KMS-11 (cell line): ENCODE measurements around the gene CSRP1.

Experiments used
- H2AFZ ChIP-seq: fragments of 200-600 bp; sonication (generic); 2 replicates; pipeline ENCODE4 v1.6.1; 2016; ENCODE audit warnings: antibody characterized with exemption, mixed run types, low read depth
- H3K27ac ChIP-seq: fragments of 200-600 bp; sonication (generic); 2 replicates; pipeline ENCODE4 v1.6.1; 2016; ENCODE audit warnings: mild to moderate bottlenecking, mixed run types
- H3K27me3 ChIP-seq: fragments of 200-600 bp; sonication (generic); 2 replicates; pipeline ENCODE4 v1.6.1; 2017; ENCODE audit warnings: mild to moderate bottlenecking, low read depth, mixed run types, moderate library complexity; ENCODE audit not compliant: insufficient read depth
- H3K36me3 ChIP-seq: fragments of 200-600 bp; sonication (generic); 2 replicates; pipeline ENCODE4 v1.6.1; 2017; ENCODE audit warnings: mild to moderate bottlenecking, mixed run types; ENCODE audit not compliant: insufficient read depth
- H3K4me1 ChIP-seq: fragments of 200-600 bp; sonication (generic); 2 replicates; pipeline ENCODE4 v1.6.1; 2016; ENCODE audit warnings: mild to moderate bottlenecking, low read depth, mixed run types; ENCODE audit not compliant: poor library complexity, severe bottlenecking
- H3K4me2 ChIP-seq: fragments of 200-600 bp; sonication (generic); 2 replicates; pipeline ENCODE4 v1.7.0; 2016; ENCODE audit warnings: mild to moderate bottlenecking, mixed run types
- H3K4me3 ChIP-seq: fragments of 200-600 bp; sonication (generic); IDR thresholded peaks from 2 replicates; pipeline ENCODE4 v1.6.1; 2017; ENCODE audit warnings: low read depth, low read length, mixed read lengths; ENCODE audit not compliant: insufficient read depth
- H3K79me2 ChIP-seq: fragments of 200-600 bp; sonication (generic); 2 replicates; pipeline ENCODE4 v1.6.1; 2016; ENCODE audit warnings: low read depth, mixed run types; ENCODE audit not compliant: insufficient read depth
- H3K9ac ChIP-seq: fragments of 200-600 bp; sonication (generic); 2 replicates; pipeline ENCODE4 v1.6.1; 2016; ENCODE audit warnings: mild to moderate bottlenecking, mixed run types
- H4K20me1 ChIP-seq: fragments of 200-600 bp; sonication (generic); 2 replicates; pipeline ENCODE4 v1.6.1; 2016; ENCODE audit warnings: mild to moderate bottlenecking, mixed run types; ENCODE audit not compliant: insufficient read depth
- CTCF ChIP-seq: fragments of 200-600 bp; sonication (generic); conservative IDR thresholded peaks from 2 replicates; pipeline ENCODE4 v1.6.1; 2017; ENCODE audit warnings: low read depth, mild to moderate bottlenecking, antibody characterized with exemption, low read length, moderate library complexity, mixed read lengths

CSRP1 gene

GRCh38 chr1:201518071-201518470 is 11.1 kb upstream of the CSRP1 start:
- Histone ChIP-seq H3K36me3 (0 out of 2 replicates have a peak, but pooled peaks cover 2% of the 10 kb centered on the region), H3K9ac (no peak overlapping the region), H3K4me1 (peaks cover 4% of the 10 kb centered on the region), H4K20me1 (no peaks in the 10 kb centered on the region), H2AFZ (no peak overlapping the region), H3K4me3 (no peak overlapping the region), H3K4me2 (no peak overlapping the region), H3K27ac (no peak overlapping the region), H3K79me2 (no peaks in the 10 kb centered on the region), H3K27me3 (no peaks in the 10 kb centered on the region)
- no peak for TF ChIP-seq CTCF

GRCh38 chr1:201517631-201518030 is 10.7 kb upstream of the CSRP1 start:
- H3K36me3 ChIP-seq: no peaks in the 10 kb centered on the region
- peaks cover 7% of the 10 kb centered on the region for H3K4me1 ChIP-seq
- TF ChIP-seq CTCF: no peak
- no peak overlapping the region for H2AFZ ChIP-seq
- no peaks in the 10 kb centered on the region for H3K27me3 ChIP-seq
- H3K27ac ChIP-seq: no peak overlapping the region
- no peak overlapping the region for H3K4me3 ChIP-seq
- H4K20me1 ChIP-seq: no peaks in the 10 kb centered on the region
- H3K4me2 ChIP-seq: no peak overlapping the region
- no peaks in the 10 kb centered on the region for H3K79me2 ChIP-seq
- H3K9ac ChIP-seq: no peak overlapping the region

GRCh38 chr1:201516511-201517127 is 9.7 kb upstream of the CSRP1 start:
- Histone ChIP-seq H4K20me1 (no peaks in the 10 kb centered on the region), H3K27ac (no peak overlapping the region), H3K4me2 (no peak overlapping the region), H3K4me1 (peaks cover 16% of the 10 kb centered on the region), H3K4me3 (no peak overlapping the region), H2AFZ (no peak overlapping the region), H3K27me3 (no peaks in the 10 kb centered on the region), H3K36me3 (no peaks in the 10 kb centered on the region), H3K9ac (no peak overlapping the region), H3K79me2 (no peaks in the 10 kb centered on the region)
- TF ChIP-seq CTCF: no peak

- Histone ChIP-seq H2AFZ (no peak overlapping the region), H3K36me3 (no peaks in the 10 kb centered on the region), H3K4me2 (no peak overlapping the region), H3K4me3 (no peak overlapping the region), H4K20me1 (no peaks in the 10 kb centered on the region), H3K4me1 (peaks cover 20% of the 10 kb centered on the region), H3K9ac (no peak overlapping the region), H3K27me3 (no peaks in the 10 kb centered on the region), H3K79me2 (no peaks in the 10 kb centered on the region), H3K27ac (no peak overlapping the region)
- TF ChIP-seq CTCF: no peak
Observed at GRCh38 chr1:201515895-201516294, 9.0 kb upstream of the CSRP1 start.
